SK-N-SH treated with all-trans-retinoic acid at 6 μM for 48 hours (cell line): ENCODE measurements around the gene PRPF19.

ENCODE experiments used
- ATAC-seq: fragments of 200-7000 bp; cut with Tn5 transposase; 3 replicates; pipeline ENCODE4 v1.9.1; 2020; ENCODE audit warnings: mild to moderate bottlenecking, moderate library complexity
- ARNTL ChIP-seq: fragments of 450-650 bp; formaldehyde crosslinking; IDR thresholded peaks from 2 replicates; pipeline ENCODE4 v1.5.0; 2020; ENCODE audit warnings: low read depth, mild to moderate bottlenecking, moderate library complexity, borderline replicate concordance
- BACH2 ChIP-seq: fragments of 250-450 bp; sonication (Bioruptor Pico); IDR thresholded peaks from 2 replicates; pipeline ENCODE4 v1.9.0; 2021; ENCODE audit warnings: mild to moderate bottlenecking, borderline replicate concordance
- CSDC2 ChIP-seq: fragments of 250-450 bp; sonication (Bioruptor Pico); IDR thresholded peaks from 2 replicates; pipeline ENCODE4 v1.5.0; 2020; ENCODE audit warnings: mild to moderate bottlenecking, moderate library complexity
- ESRRG ChIP-seq: fragments of 250-450 bp; sonication (Bioruptor Pico); IDR thresholded peaks from 2 replicates; pipeline ENCODE4 v1.6.1; 2021; ENCODE audit warnings: mild to moderate bottlenecking
- GLIS3 ChIP-seq: fragments of 250-450 bp; sonication (Bioruptor Pico); IDR thresholded peaks from 2 replicates; pipeline ENCODE4 v1.5.0; 2020; ENCODE audit warnings: mild to moderate bottlenecking, moderate library complexity
- ISL1 ChIP-seq: fragments of 250-450 bp; sonication (Bioruptor Pico); IDR thresholded peaks from 2 replicates; pipeline ENCODE4 v2.1.2; 2022; ENCODE audit warnings: mild to moderate bottlenecking, moderate library complexity
- OSR1 ChIP-seq: fragments of 250-450 bp; sonication (Bioruptor Pico); IDR thresholded peaks from 2 replicates; pipeline ENCODE4 v1.8.0; 2022; ENCODE audit warnings: moderate library complexity, mild to moderate bottlenecking, inconsistent platforms
- PPARA ChIP-seq: fragments of 250-450 bp; sonication (Bioruptor Pico); IDR thresholded peaks from 2 replicates; pipeline ENCODE4 v1.5.0; 2020; ENCODE audit warnings: mild to moderate bottlenecking, borderline replicate concordance
- RARB ChIP-seq: fragments of 250-450 bp; sonication (Bioruptor Pico); IDR thresholded peaks from 2 replicates; pipeline ENCODE4 v1.8.0; 2021; ENCODE audit warnings: mild to moderate bottlenecking, moderate library complexity
- SNAI2 ChIP-seq: fragments of 250-450 bp; sonication (Bioruptor Pico); IDR thresholded peaks from 2 replicates; pipeline ENCODE4 v1.5.0; 2020; ENCODE audit warnings: mild to moderate bottlenecking, moderate library complexity
- TCF4 ChIP-seq: fragments of 250-450 bp; sonication (Bioruptor Pico); IDR thresholded peaks from 2 replicates; pipeline ENCODE4 v1.8.0; 2021; ENCODE audit warnings: mild to moderate bottlenecking, moderate library complexity, borderline replicate concordance
- TOX ChIP-seq: fragments of 250-450 bp; sonication (Bioruptor Pico); IDR thresholded peaks from 2 replicates; pipeline ENCODE4 v1.8.0; 2021; ENCODE audit warnings: mild to moderate bottlenecking, moderate library complexity, borderline replicate concordance
- ZFP3 ChIP-seq: fragments of 250-450 bp; sonication (Bioruptor Pico); IDR thresholded peaks from 2 replicates; pipeline ENCODE4 v1.5.0; 2020; ENCODE audit warnings: mild to moderate bottlenecking, moderate library complexity
- ZFP30 ChIP-seq: fragments of 450-650 bp; formaldehyde crosslinking; IDR thresholded peaks from 2 replicates; pipeline ENCODE4 v1.5.0; 2022; ENCODE audit warnings: mild to moderate bottlenecking, moderate library complexity
- ZNF565 ChIP-seq: fragments of 450-650 bp; formaldehyde crosslinking; conservative IDR thresholded peaks from 2 replicates; pipeline ENCODE4 v1.5.0; 2020; ENCODE audit warnings: low read depth, mild to moderate bottlenecking, moderate library complexity
- ZNF70 ChIP-seq: fragments of 450-650 bp; formaldehyde crosslinking; IDR thresholded peaks from 2 replicates; pipeline ENCODE4 v1.5.0; 2020; ENCODE audit warnings: mild to moderate bottlenecking, moderate library complexity
- ZNF8 ChIP-seq: fragments of 450-650 bp; formaldehyde crosslinking; IDR thresholded peaks from 2 replicates; pipeline ENCODE4 v1.5.0; 2020; ENCODE audit warnings: mild to moderate bottlenecking, moderate library complexity
- TF ChIP-seq, protein P1 (sequence below): fragments of 250-450 bp; sonication (Bioruptor Pico); IDR thresholded peaks from 2 replicates; pipeline ENCODE4 v1.8.0; 2021; ENCODE audit warnings: low read depth, mild to moderate bottlenecking, moderate library complexity, borderline replicate concordance
- TF ChIP-seq, protein P2 (sequence below): fragments of 250-450 bp; sonication (Bioruptor Pico); IDR thresholded peaks from 2 replicates; pipeline ENCODE4 v1.8.0; 2020; ENCODE audit warnings: mild to moderate bottlenecking, moderate library complexity, borderline replicate concordance
- TF ChIP-seq, protein P3 (sequence below): fragments of 250-450 bp; sonication (Bioruptor Pico); IDR thresholded peaks from 2 replicates; pipeline ENCODE4 v1.5.1; 2020; ENCODE audit warnings: low read depth, mild to moderate bottlenecking, moderate library complexity
- TF ChIP-seq, protein P4 (sequence below): fragments of 250-450 bp; sonication (Bioruptor Pico); IDR thresholded peaks from 2 replicates; pipeline ENCODE4 v1.5.0; 2020; ENCODE audit warnings: mild to moderate bottlenecking, moderate library complexity
- TF ChIP-seq, protein P5 (sequence below): fragments of 250-450 bp; sonication (Bioruptor Pico); IDR thresholded peaks from 2 replicates; pipeline ENCODE4 v1.5.1; 2021; ENCODE audit warnings: mild to moderate bottlenecking, moderate library complexity

Gene PRPF19

DNA sequence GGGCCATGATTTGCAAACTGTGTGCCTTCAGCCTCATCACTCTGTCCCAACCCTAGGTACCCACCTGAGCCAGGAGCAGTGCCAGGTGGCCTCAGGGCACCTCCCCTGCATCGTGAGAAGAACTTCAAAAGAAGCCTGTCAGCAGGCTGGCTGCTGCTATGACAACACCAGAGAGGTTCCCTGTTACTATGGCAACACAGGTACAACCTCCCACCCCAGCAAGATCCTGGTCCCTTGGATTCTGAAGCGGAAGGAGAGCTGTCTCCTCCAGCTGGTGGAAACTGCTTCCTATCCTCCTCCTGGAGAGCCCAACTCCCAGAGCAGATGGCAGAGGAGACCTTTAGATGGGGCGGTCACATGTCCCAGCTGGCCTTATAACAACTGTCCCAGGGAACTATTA, 36.1 kb downstream of the PRPF19 start:
- no peak for ATAC-seq
- TF ChIP-seq ZNF70 (no peak), ZNF8 (CRISPR knock-in tag) (no peak), ZFP30 (CRISPR knock-in tag) (no peak), PPARA (no peak), ZFP3 (no peak)
- TF ChIP-seq, protein P1, sequence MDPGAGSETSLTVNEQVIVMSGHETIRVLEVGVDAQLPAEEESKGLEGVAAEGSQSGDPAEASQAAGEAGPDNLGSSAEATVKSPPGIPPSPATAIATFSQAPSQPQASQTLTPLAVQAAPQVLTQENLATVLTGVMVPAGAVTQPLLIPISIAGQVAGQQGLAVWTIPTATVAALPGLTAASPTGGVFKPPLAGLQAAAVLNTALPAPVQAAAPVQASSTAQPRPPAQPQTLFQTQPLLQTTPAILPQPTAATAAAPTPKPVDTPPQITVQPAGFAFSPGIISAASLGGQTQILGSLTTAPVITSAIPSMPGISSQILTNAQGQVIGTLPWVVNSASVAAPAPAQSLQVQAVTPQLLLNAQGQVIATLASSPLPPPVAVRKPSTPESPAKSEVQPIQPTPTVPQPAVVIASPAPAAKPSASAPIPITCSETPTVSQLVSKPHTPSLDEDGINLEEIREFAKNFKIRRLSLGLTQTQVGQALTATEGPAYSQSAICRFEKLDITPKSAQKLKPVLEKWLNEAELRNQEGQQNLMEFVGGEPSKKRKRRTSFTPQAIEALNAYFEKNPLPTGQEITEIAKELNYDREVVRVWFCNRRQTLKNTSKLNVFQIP (CRISPR knock-in tag): no peak

DNA sequence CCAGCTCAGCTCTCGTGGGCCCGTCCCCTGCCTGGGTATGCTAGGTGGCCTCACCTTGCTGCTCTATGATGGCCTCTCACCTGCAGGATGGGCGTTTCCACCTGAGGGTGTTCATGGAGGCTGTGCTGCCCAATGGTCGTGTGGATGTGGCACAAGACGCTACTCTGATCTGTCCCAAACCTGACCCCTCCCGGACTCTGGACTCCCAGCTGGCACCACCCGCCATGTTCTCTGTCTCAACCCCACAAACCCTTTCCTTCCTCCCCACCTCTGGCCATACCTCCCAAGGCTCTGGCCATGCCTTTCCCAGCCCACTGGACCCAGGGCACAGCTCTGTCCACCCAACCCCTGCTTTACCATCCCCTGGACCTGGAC, 36.9 kb downstream of the PRPF19 start:
- no peak for ATAC-seq
- TF ChIP-seq, protein P2, sequence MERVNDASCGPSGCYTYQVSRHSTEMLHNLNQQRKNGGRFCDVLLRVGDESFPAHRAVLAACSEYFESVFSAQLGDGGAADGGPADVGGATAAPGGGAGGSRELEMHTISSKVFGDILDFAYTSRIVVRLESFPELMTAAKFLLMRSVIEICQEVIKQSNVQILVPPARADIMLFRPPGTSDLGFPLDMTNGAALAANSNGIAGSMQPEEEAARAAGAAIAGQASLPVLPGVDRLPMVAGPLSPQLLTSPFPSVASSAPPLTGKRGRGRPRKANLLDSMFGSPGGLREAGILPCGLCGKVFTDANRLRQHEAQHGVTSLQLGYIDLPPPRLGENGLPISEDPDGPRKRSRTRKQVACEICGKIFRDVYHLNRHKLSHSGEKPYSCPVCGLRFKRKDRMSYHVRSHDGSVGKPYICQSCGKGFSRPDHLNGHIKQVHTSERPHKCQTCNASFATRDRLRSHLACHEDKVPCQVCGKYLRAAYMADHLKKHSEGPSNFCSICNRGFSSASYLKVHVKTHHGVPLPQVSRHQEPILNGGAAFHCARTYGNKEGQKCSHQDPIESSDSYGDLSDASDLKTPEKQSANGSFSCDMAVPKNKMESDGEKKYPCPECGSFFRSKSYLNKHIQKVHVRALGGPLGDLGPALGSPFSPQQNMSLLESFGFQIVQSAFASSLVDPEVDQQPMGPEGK (CRISPR knock-in tag): no peak
- no peak for TF ChIP-seq RARB (CRISPR knock-in tag)
- TF ChIP-seq, protein P3, sequence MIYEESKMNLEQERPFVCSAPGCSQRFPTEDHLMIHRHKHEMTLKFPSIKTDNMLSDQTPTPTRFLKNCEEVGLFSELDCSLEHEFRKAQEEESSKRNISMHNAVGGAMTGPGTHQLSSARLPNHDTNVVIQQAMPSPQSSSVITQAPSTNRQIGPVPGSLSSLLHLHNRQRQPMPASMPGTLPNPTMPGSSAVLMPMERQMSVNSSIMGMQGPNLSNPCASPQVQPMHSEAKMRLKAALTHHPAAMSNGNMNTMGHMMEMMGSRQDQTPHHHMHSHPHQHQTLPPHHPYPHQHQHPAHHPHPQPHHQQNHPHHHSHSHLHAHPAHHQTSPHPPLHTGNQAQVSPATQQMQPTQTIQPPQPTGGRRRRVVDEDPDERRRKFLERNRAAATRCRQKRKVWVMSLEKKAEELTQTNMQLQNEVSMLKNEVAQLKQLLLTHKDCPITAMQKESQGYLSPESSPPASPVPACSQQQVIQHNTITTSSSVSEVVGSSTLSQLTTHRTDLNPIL (CRISPR knock-in tag): no peak
- TF ChIP-seq BACH2 (CRISPR knock-in tag): no peak
- TF ChIP-seq ZFP3: no peak
- no peak for TF ChIP-seq OSR1 (CRISPR knock-in tag)
- TF ChIP-seq ZNF70: no peak
- TF ChIP-seq GLIS3 (CRISPR knock-in tag): no peak
- no peak for TF ChIP-seq PPARA
- no peak for TF ChIP-seq ISL1
- no peak for TF ChIP-seq TCF4 (CRISPR knock-in tag)
- no peak for TF ChIP-seq ESRRG (CRISPR knock-in tag)

DNA sequence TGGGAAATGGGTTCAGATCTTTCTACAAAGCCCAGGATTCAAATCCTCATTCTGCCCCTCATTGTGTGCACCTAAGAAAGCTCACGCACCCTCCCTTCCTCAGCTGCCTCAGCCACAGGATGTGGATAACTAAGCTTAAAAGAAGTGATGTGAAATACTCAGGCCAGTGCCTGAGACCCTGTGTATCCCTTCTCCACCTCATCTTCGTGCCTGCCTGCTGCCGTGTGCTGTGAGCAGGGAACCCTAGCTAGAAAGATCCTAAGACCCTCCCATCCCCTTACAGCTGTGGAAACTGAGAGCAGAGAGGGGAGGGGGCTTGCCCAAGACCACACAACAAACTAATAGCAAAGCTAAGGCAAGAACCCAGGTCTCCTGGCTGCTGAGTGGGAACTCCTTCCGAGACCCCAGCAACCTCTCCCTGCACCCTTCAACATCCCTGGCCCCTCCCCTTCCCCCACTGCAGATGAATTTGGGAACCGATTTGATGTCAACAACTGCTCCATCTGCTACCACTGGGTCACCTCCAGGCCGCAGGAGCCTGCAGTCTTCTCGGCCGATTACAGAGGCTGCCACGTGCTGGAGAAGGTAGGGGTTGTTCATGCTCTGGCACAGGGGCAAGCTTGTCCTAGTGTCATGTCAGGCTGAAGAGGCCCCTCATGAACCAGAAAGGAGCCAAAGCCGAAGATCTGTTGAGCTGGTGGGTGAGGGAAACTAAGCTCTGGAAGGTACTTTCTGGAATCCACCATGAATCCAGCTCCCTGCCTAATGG, 37.5 kb downstream of the PRPF19 start:
- no peak for ATAC-seq
- TF ChIP-seq, protein P4, sequence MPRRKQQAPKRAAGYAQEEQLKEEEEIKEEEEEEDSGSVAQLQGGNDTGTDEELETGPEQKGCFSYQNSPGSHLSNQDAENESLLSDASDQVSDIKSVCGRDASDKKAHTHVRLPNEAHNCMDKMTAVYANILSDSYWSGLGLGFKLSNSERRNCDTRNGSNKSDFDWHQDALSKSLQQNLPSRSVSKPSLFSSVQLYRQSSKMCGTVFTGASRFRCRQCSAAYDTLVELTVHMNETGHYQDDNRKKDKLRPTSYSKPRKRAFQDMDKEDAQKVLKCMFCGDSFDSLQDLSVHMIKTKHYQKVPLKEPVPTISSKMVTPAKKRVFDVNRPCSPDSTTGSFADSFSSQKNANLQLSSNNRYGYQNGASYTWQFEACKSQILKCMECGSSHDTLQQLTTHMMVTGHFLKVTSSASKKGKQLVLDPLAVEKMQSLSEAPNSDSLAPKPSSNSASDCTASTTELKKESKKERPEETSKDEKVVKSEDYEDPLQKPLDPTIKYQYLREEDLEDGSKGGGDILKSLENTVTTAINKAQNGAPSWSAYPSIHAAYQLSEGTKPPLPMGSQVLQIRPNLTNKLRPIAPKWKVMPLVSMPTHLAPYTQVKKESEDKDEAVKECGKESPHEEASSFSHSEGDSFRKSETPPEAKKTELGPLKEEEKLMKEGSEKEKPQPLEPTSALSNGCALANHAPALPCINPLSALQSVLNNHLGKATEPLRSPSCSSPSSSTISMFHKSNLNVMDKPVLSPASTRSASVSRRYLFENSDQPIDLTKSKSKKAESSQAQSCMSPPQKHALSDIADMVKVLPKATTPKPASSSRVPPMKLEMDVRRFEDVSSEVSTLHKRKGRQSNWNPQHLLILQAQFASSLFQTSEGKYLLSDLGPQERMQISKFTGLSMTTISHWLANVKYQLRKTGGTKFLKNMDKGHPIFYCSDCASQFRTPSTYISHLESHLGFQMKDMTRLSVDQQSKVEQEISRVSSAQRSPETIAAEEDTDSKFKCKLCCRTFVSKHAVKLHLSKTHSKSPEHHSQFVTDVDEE (CRISPR knock-in tag): no peak
- TF ChIP-seq RARB (CRISPR knock-in tag) (no peak), ZNF8 (CRISPR knock-in tag) (no peak), TCF4 (CRISPR knock-in tag) (no peak), SNAI2 (no peak), ZFP30 (CRISPR knock-in tag) (no peak), ZNF565 (CRISPR knock-in tag) (no peak), CSDC2 (CRISPR knock-in tag) (no peak), ARNTL (CRISPR knock-in tag) (no peak), OSR1 (CRISPR knock-in tag) (no peak), TOX (no peak), BACH2 (CRISPR knock-in tag) (no peak), PPARA (no peak), ESRRG (CRISPR knock-in tag) (no peak), ZFP3 (no peak)
- TF ChIP-seq, protein P1 (CRISPR knock-in tag): no peak
- TF ChIP-seq, protein P5, sequence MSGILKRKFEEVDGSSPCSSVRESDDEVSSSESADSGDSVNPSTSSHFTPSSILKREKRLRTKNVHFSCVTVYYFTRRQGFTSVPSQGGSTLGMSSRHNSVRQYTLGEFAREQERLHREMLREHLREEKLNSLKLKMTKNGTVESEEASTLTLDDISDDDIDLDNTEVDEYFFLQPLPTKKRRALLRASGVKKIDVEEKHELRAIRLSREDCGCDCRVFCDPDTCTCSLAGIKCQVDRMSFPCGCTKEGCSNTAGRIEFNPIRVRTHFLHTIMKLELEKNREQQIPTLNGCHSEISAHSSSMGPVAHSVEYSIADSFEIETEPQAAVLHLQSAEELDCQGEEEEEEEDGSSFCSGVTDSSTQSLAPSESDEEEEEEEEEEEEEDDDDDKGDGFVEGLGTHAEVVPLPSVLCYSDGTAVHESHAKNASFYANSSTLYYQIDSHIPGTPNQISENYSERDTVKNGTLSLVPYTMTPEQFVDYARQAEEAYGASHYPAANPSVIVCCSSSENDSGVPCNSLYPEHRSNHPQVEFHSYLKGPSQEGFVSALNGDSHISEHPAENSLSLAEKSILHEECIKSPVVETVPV (CRISPR knock-in tag): no peak
